Activated CD4-positive, alpha-beta memory T cell treated with anti-CD3 and anti-CD28 coated beads, Interleukin-2, amount 10 ng/mL, durations not matched to agents 7 days and 5 days (primary cell): Measurements from ENCODE around the gene ZZZ3. TPM values are rescaled to one million over a fixed set of nuclear protein-coding genes. Genes with fewer than 3 reads are reported as not detected.
"Not testable (repeated sequence)": the region's sequence is repeated elsewhere in the genome, so short reads cannot be mapped to it uniquely, and the experiment has no call there.

Source experiments
- CTCF ChIA-PET: fragments of 350-600 bp; sonication (Branson Sonifier 250); formaldehyde crosslinking; loops from one replicate; lab custom pipeline; 2021; ENCODE audit warnings: antibody characterized with exemption, inconsistent platforms; lab: Charles Lee
- POLR2A ChIA-PET: fragments of 350-600 bp; sonication (Branson Sonifier 250); formaldehyde crosslinking; loops from one replicate; lab custom pipeline; 2021; ENCODE audit warnings: antibody characterized with exemption; lab: Charles Lee
- DNase-seq: peaks from one replicate; pipeline ENCODE4 v3.0.0-alpha.2; 2020
- H3K27ac Mint-ChIP-seq: one replicate; pipeline ENCODE4 v1.8.0; 2021; ENCODE audit warnings: mild to moderate bottlenecking, mixed read lengths
- H3K27me3 Mint-ChIP-seq: one replicate; pipeline ENCODE4 v1.8.0; 2021; ENCODE audit warnings: mixed read lengths
- H3K36me3 Mint-ChIP-seq: one replicate; pipeline ENCODE4 v1.8.0; 2021; ENCODE audit warnings: low read depth, mixed read lengths
- H3K4me1 Mint-ChIP-seq: one replicate; pipeline ENCODE4 v1.8.0; 2021; ENCODE audit warnings: mixed read lengths
- H3K4me3 Mint-ChIP-seq: one replicate; pipeline ENCODE4 v1.8.0; 2021; ENCODE audit warnings: mild to moderate bottlenecking, mixed read lengths
- H3K9me3 Mint-ChIP-seq: one replicate; pipeline ENCODE4 v1.8.0; 2021; ENCODE audit warnings: mixed read lengths
- total RNA-seq, 2 experiments: library from RNA; stranded (reverse); gene quantifications; one replicate each; pipeline ENCODE4 v1.2.3, GENCODE V29; 2021

The ZZZ3 gene
- 10 to 100 TPM; 28.8 to 29.7 TPM for total RNA-seq

GRCh38 chr1:77682460-77683159, at the start of gene ZZZ3:
Gene ZZZ3 (minus strand): TSS chr1:77682658. CDS start chr1:77633354, 49,304 bp downstream.
- no peaks in the 10 kb centered on the region for H3K27me3 Mint-ChIP-seq
- no peaks in the 10 kb centered on the region for H3K9me3 Mint-ChIP-seq
- H3K36me3 Mint-ChIP-seq: peaks cover 8% of the 10 kb centered on the region
- DNase-seq: peak; percentile 95
- peak within 1 kb of the TSS; percentile 79 for H3K4me3 Mint-ChIP-seq
- POLR2A ChIA-PET: interaction anchor here (1.0 to 4.0 kb wide), 12 partner anchors 10 to 967 kb away, joined by 3 to 34 read pairs (median 5); partner anchors contain the start of genes DNAJB4, FUBP1, IFI44 and MIGA1
- CTCF ChIA-PET: interaction anchor here (1.0 to 2.9 kb wide), 10 partner anchors 10 to 322 kb away, joined by 3 to 14 read pairs (median 4); partner anchors contain the start of genes DNAJB4 and FUBP1
- peak within 1 kb of the TSS; percentile 85 for H3K27ac Mint-ChIP-seq
- peaks cover 32% of the 10 kb centered on the region for H3K4me1 Mint-ChIP-seq

- Mint-ChIP-seq H3K27me3 (no peaks in the 10 kb centered on the region), H3K9me3 (no peaks in the 10 kb centered on the region), H3K36me3 (peaks cover 34% of the 10 kb centered on the region), H3K4me3 (no peak overlapping the region), H3K4me1 (no peaks in the 10 kb centered on the region), H3K27ac (no peak overlapping the region)
- POLR2A ChIA-PET: no interaction called here
- CTCF ChIA-PET: no interaction called here
- no peak for DNase-seq
These were observed 49.6 kb upstream of the ZZZ3 start for GRCh38 chr1:77732090-77732489.

GRCh38 chr1:77725706-77726105, 43.2 kb upstream of the ZZZ3 start:
- ChIA-PET CTCF (no interaction called here), POLR2A (no interaction called here)
- Mint-ChIP-seq H3K9me3 (no peaks in the 10 kb centered on the region), H3K27ac (no peak overlapping the region), H3K27me3 (no peaks in the 10 kb centered on the region), H3K4me1 (no peaks in the 10 kb centered on the region), H3K4me3 (no peak overlapping the region), H3K36me3 (peaks cover 66% of the 10 kb centered on the region)
- no peak for DNase-seq

GRCh38 chr1:77718181-77718580, 35.7 kb upstream of the ZZZ3 start:
- DNase-seq: no peak
- POLR2A ChIA-PET: no interaction called here
- no peak overlapping the region for H3K27ac Mint-ChIP-seq
- H3K4me3 Mint-ChIP-seq: no peak overlapping the region
- H3K27me3 Mint-ChIP-seq: no peaks in the 10 kb centered on the region
- no peaks in the 10 kb centered on the region for H3K4me1 Mint-ChIP-seq
- no peaks in the 10 kb centered on the region for H3K9me3 Mint-ChIP-seq
- CTCF ChIA-PET: no interaction called here
- H3K36me3 Mint-ChIP-seq: peaks cover 65% of the 10 kb centered on the region

GRCh38 chr1:77716065-77716464, 33.6 kb upstream of the ZZZ3 start:
- ChIA-PET POLR2A (no interaction called here), CTCF (no interaction called here)
- no peaks in the 10 kb centered on the region for H3K4me1 Mint-ChIP-seq
- H3K27ac Mint-ChIP-seq: no peak overlapping the region
- no peaks in the 10 kb centered on the region for H3K27me3 Mint-ChIP-seq
- H3K4me3 Mint-ChIP-seq: no peak overlapping the region
- no peaks in the 10 kb centered on the region for H3K9me3 Mint-ChIP-seq
- peaks cover 53% of the 10 kb centered on the region for H3K36me3 Mint-ChIP-seq
- no peak for DNase-seq

- CTCF ChIA-PET: no interaction called here
- H3K36me3 Mint-ChIP-seq: peaks cover 43% of the 10 kb centered on the region
- DNase-seq: no peak
These were observed 27.3 kb upstream of the ZZZ3 start for GRCh38 chr1:77709727-77710126.

GRCh38 chr1:77706321-77706720, 23.9 kb upstream of the ZZZ3 start:
- no peak overlapping the region for H3K27ac Mint-ChIP-seq
- POLR2A ChIA-PET: no interaction called here
- H3K36me3 Mint-ChIP-seq: peaks cover 28% of the 10 kb centered on the region
- H3K4me1 Mint-ChIP-seq: peaks cover 3% of the 10 kb centered on the region
- no peak for DNase-seq
- no peaks in the 10 kb centered on the region for H3K27me3 Mint-ChIP-seq
- no peaks in the 10 kb centered on the region for H3K9me3 Mint-ChIP-seq
- CTCF ChIA-PET: no interaction called here
- H3K4me3 Mint-ChIP-seq: no peak overlapping the region

More at GRCh38 chr1:77709727-77710126, 27.3 kb upstream of the ZZZ3 start:
- H3K27me3 Mint-ChIP-seq: no peaks in the 10 kb centered on the region
- no peak overlapping the region for H3K4me3 Mint-ChIP-seq
- no peak overlapping the region for H3K27ac Mint-ChIP-seq
- POLR2A ChIA-PET: no interaction called here
- no peaks in the 10 kb centered on the region for H3K9me3 Mint-ChIP-seq
- H3K4me1 Mint-ChIP-seq: peaks cover 1% of the 10 kb centered on the region

- Mint-ChIP-seq H3K36me3 (peaks cover 19% of the 10 kb centered on the region), H3K9me3 (peaks cover under 1% of the 10 kb centered on the region), H3K4me3 (no peak overlapping the region), H3K27ac (no peak overlapping the region), H3K4me1 (peaks cover 3% of the 10 kb centered on the region), H3K27me3 (no peaks in the 10 kb centered on the region)
- POLR2A ChIA-PET: no interaction called here
- no peak for DNase-seq
- CTCF ChIA-PET: no interaction called here
These were observed 22.3 kb upstream of the ZZZ3 start for GRCh38 chr1:77704736-77705135.

GRCh38 chr1:77699673-77700072, 17.2 kb upstream of the ZZZ3 start:
- H3K27ac Mint-ChIP-seq, H3K27me3 Mint-ChIP-seq, H3K4me3 Mint-ChIP-seq, POLR2A ChIA-PET, CTCF ChIA-PET, DNase-seq, H3K9me3 Mint-ChIP-seq, H3K4me1 Mint-ChIP-seq: not testable (repeated sequence)
- H3K36me3 Mint-ChIP-seq: peaks cover 27% of the 10 kb centered on the region

GRCh38 chr1:77697441-77697840, 15.0 kb upstream of the ZZZ3 start:
- H3K4me1 Mint-ChIP-seq: no peaks in the 10 kb centered on the region
- POLR2A ChIA-PET: no interaction called here

GRCh38 chr1:77688939-77689338, 6.5 kb upstream of the ZZZ3 start:
- Mint-ChIP-seq H3K27ac (no peak overlapping the region), H3K9me3 (no peaks in the 10 kb centered on the region), H3K4me1 (peaks cover 4% of the 10 kb centered on the region), H3K27me3 (no peaks in the 10 kb centered on the region), H3K36me3 (peaks cover 26% of the 10 kb centered on the region), H3K4me3 (no peak overlapping the region)
- POLR2A ChIA-PET: no interaction called here
- CTCF ChIA-PET: no interaction called here
- DNase-seq: no peak

More at GRCh38 chr1:77697441-77697840, 15.0 kb upstream of the ZZZ3 start:
- Mint-ChIP-seq H3K4me3 (no peak overlapping the region), H3K27ac (no peak overlapping the region), H3K36me3 (peaks cover 34% of the 10 kb centered on the region), H3K9me3 (peaks cover 2% of the 10 kb centered on the region), H3K27me3 (no peaks in the 10 kb centered on the region)
- DNase-seq: no peak
- CTCF ChIA-PET: no interaction called here

GRCh38 chr1:77687519-77687906, 5.1 kb upstream of the ZZZ3 start:
- no peaks in the 10 kb centered on the region for H3K27me3 Mint-ChIP-seq
- CTCF ChIA-PET: interaction anchor here (0.6 to 0.7 kb wide), 3 partner anchors 9 to 488 kb away, joined by 3 to 4 read pairs (median 4); no protein-coding TSS in a partner anchor

GRCh38 chr1:77686796-77687518, 4.5 kb upstream of the ZZZ3 start:
- Mint-ChIP-seq H3K4me1 (peaks cover 8% of the 10 kb centered on the region), H3K4me3 (no peak overlapping the region), H3K27ac (no peak overlapping the region), H3K27me3 (no peaks in the 10 kb centered on the region), H3K36me3 (peaks cover 14% of the 10 kb centered on the region), H3K9me3 (no peaks in the 10 kb centered on the region)
- ChIA-PET CTCF (interaction anchor here (0.7 kb wide), 1 partner anchor 8 kb away, joined by 4 read pairs; no protein-coding TSS in a partner anchor), POLR2A (no interaction called here)
- no peak for DNase-seq

More at GRCh38 chr1:77687519-77687906, 5.1 kb upstream of the ZZZ3 start:
- Mint-ChIP-seq H3K27ac (peak overlapping the region; percentile 21), H3K4me1 (peaks cover 7% of the 10 kb centered on the region), H3K4me3 (peak overlapping the region; percentile 49), H3K36me3 (peaks cover 19% of the 10 kb centered on the region), H3K9me3 (no peaks in the 10 kb centered on the region)
- POLR2A ChIA-PET: no interaction called here
- no peak for DNase-seq
